HG02588 (cell line): ENCODE measurements around the gene HDAC11.

Experiments
- ATAC-seq: cut with Tn5 transposase; IDR thresholded peaks from one replicate; pipeline ENCODE4 v1.9.1; 2021; ENCODE audit warnings: mild to moderate bottlenecking, moderate library complexity; ENCODE audit not compliant: unreplicated experiment

Gene HDAC11

DNA sequence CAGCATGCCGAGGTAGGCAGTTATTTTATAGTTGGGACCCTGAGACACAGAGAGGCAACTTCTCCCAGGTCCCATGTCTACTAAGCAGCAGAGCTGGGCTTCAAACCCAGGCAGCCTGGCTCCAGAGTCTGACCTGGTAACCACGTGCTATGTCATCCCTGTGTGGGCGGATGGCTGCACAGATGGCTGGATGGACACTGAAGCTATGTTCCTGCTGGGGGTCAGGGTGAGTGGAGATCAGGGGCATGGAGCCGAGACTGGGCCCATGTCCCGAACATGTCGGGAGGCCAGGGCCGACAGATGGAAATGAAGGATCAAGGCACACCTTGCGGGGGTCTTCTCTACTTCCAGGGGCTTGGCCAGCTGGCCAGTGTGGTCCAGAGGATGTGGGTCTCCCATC is 59.6 kb downstream of the HDAC11 start:
- ATAC-seq = no peak

DNA sequence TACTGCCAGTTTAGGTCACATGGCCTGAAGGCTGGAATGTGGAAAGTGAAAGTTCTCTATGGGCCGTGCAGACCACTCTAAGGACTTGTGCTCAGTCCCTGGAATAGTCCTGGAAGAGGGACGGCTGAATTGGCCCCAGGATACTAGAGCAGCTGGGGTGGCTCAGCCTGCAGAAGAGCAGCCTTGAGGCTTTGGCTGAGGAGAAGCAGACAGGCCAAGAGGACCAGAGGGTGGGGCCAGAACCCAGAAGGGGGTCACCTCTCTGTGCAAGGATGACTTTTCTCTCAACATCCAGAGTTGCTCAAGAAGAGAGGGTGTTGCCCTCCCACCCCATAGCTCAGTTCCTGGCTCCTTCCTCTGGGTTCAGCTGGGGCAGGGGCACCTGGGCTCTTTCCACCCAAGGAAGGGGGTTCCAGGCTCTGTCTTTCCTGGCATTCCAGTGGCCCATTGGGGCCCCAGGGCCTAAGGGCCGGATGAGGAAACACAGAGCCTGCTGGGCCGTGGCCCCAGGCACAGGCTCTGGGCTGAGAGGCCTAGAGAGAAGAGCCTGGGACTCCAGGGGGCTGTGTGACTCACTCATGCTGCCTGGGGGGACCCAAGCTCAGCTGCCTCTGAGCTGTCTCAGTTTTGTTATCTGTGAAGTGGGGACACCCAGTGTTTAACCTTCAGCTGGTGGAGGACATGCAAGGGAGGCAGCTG is 60.3 kb downstream of the HDAC11 start:
- no peak for ATAC-seq

DNA sequence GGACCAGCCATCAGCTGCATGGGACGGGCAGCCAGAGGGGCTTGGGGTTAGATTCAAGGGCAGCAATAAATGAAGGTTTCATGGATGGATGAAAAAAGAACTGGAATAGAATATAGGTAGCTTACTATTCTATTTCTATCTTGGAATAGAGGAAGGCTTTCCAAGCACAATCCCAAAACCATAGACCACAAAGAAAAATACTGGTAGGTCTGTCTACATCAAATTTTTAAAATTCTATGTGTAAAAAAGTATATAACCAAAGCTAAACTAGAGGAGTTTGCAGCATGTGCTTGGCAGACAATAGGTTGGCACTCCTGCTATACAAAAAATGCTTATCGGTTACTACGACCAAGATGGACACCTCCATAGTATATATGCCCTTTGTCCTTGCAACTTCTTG is 61.6 kb downstream of the HDAC11 start:
- no peak for ATAC-seq

GRCh38 chr3:13542142-13542541 is 62.0 kb downstream of the HDAC11 start:
- ATAC-seq = no peak

DNA sequence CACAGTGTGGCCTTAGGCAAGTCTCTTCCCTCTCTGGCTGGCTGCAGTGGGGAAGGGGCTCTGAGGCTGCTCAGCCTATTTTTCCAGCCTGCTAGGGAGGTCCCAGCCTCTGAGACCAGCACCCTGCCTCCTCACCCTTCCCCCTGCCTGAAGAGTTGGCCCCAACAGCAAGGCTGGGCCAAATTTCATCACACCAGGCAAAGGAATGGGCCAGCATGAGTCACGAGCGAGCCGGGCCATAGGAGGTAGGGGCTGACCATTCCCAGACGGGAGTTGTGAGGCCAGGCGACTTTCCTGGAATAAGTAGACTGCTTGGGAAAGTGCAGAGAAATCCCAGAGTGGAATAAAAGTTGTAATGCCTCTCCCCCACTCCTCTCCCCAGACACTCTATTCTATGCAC is 63.1 kb downstream of the HDAC11 start:
- no peak for ATAC-seq

DNA sequence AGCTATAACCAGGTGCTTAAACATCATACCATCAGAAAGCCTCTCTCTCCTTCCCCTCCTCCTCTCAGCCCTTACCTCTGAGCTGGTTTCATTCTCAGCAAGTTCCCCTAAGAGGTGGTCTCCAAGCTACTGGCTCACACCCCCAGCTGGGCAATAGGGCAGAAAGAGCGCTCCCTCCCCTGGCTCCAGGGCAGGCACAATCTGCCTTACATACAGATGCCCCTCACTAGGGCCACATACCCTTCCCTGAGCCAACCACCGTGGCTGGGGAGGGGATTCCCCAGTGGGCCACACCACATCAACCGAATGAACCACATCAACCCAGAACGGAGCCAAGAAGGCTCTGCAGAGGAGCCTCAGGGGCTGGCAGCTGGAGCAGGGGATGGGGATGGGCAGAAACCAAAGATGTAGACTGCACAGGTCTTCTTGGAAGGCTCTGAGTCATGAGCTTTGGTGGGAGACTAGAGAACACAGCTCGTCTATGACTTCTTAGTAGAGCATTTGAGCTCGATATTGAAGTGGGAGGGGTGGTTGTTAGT is 64.3 kb downstream of the HDAC11 start:
- ATAC-seq = no peak

DNA sequence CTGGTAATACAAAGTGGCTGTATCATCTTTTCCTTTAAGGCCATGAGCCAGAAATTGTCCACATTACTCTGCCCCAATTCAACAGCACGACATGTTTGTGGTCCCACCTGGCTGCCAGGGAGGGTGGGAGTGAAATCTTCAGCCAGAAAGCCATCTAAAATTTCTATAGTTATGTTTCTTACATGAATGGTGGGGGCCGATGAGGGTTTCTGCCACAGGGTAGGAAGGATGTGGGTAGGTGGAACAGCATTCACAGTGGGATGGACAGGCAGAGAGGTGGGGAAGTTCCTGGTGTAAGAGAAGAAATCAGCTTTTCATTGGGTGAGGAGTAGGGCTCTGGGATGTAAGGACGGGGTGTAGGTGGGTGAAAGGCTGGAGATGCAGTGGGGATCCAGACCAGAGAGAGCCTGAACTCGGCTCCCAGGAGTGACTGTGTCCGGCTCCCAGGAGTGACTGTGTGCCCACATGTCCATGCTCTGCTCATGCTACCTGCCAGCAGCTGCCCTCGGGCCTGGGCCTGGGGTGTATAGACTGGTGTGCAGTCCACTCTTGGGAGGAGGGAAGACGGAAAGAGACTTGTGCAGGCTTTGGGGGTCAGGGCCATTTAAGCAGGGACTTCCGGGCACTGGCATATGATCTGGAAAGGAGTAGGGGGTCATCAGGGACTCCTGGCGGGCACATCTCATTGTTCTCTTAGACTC is 65.0 kb downstream of the HDAC11 start:
- no peak for ATAC-seq

GRCh38 chr3:13545952-13546454 is 65.9 kb downstream of the HDAC11 start:
- ATAC-seq = no peak

GRCh38 chr3:13546667-13547171 is 66.6 kb downstream of the HDAC11 start:
- ATAC-seq = no peak

DNA sequence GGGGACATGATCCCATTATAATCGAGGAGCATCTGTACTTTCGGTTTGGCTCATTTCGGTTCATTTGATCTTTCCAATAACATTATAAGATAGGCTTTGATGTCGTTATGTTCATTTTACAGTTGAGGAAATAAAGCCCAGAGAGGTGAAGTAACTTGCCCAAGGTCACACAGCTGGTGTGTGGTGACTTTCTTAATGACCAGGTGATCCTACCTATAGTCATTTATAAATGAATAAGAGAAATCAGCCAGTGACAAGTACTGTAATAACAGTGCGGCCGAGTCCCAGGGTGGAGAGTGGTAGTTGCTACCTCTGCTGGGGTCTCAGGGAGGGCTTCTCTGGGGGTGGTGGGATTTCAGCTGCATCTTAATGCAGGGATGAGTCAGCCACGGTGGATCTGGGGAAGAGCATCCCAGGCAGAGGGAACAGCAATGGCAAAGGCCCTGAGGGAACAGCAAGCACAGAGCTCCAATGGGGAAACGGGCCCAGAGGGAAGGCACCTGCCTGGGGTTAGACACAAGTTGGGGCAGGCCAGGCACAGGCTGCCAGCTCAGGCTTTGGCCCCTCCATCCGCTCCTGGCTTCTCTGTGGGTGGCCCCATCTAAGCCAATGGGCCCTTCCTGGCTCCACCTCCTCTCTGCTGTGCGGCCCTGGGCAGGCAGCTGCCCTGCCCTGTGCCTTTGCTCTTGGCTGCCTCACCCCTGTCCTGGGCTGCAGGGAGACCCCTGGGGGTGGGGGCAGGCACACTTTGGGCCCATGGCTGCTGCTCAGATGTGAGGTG is 67.7 kb downstream of the HDAC11 start:
- no peak for ATAC-seq

GRCh38 chr3:13548696-13549622 is 68.9 kb downstream of the HDAC11 start, which contains the start of gene FBLN2:
Gene FBLN2, plus strand, starts transcription at chr3:13549125. Its CDS starts 21,231 bp downstream, at chr3:13570356.
- no peak for ATAC-seq

DNA sequence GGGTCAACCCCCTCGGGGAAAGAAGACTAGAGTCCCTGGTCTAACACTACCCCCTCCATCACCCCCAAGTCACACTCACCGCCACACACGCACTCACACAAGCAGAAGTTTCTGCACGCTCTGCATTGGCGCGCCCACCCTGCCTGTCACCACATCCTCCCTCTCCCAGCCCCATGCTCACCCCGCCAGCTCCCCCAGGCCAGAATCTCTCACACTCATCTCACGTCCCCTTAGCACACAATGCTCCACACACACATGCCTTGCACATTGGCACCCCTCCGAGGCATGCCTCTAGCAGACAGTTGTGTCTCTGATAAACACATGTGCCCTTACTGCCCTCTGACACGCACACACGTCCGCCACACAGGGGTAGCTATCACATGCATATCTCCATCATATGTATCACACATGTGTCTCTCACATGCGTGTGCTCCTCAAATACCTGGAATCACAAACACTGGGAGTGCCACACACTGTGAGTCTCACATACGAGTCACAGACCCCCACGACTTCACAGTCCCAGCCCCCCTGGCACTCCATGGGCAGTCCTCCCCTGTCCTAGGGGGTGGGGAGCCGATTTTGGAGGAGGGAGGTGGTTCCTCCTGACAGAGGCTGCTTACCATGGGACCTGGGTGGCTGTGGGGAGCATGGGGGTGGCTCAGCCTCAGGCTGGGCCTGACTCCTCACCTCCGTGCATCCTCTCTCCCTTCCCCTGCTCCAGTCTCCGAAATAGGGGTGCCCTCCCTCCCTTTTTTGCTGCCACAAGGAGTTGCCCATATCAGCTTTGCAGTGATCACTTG is 69.7 kb downstream of the HDAC11 start:
- ATAC-seq = no peak

DNA sequence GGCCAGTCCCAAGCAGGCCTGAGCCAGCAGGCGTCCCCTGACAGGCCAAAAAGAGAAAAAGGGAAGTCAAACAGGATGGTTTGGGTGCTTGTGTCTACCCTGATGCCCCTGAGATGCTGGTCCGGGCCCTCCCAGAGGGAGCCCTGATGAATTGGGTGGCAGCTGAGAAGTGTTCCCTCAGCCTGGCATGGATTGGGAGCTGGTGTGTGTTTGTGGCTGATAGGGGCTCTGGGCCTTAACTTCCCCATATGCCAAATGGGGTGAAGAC is 70.3 kb downstream of the HDAC11 start:
- no peak for ATAC-seq

DNA sequence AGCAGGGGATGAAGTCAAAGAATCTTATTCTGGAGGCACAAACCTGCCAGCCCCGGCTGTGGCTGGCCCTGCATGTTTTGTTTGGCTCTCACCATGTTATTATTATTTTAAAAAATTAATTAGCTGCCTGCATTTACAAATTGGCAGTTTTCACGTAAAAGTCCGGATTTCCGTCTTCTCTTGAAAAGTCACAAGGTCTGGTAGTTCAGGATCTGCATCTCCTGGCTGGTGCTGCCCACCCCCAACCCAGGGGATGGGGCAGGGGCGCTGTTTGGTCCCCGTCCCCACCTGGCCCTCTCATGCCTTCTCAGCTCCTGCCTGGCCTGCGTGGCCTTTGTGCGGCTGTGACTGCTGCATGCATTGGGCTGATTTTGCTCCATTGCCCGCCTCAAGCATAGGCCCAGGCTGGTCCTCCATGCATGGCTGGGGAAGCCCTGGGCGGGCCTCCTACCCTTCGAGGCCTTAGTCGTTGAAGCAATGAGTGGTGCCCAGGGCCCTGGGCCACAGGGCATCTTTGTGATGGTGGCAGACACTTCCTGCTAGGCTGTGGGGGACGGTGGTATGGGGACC is 70.8 kb downstream of the HDAC11 start:
- no peak for ATAC-seq

- ATAC-seq = no peak
Measured at GRCh38 chr3:13552857-13553652, 72.9 kb downstream of the HDAC11 start.

- no peak for ATAC-seq
Measured at GRCh38 chr3:13553686-13554085, 73.6 kb downstream of the HDAC11 start.

- no peak for ATAC-seq
Measured at GRCh38 chr3:13555753-13556152, 75.6 kb downstream of the HDAC11 start.
